ENCODE measurements around the gene BANP. TPM values are rescaled to one million over a fixed set of nuclear protein-coding genes. Genes with fewer than 3 reads are reported as not detected.
"Not testable (repeated sequence)": the region's sequence is repeated elsewhere in the genome, so short reads cannot be mapped to it uniquely, and the experiment has no call there.

Gene BANP
- total RNA-seq, 3 donors from 2014 or later = 21.9 to 45.4 (median 32.4) TPM

- no peaks in the 10 kb centered on the region for H3K27me3 ChIP-seq
- no peak for TF ChIP-seq POLR2A (IDR thresholded peaks at IDR 0.05)
- no peak for TF ChIP-seq POLR2AphosphoS5 (IDR thresholded peaks at IDR 0.05)
- no peak for TF ChIP-seq CTCF (IDR thresholded peaks at IDR 0.05)
- H3K36me3 ChIP-seq = no peaks in the 10 kb centered on the region
- no peaks in the 10 kb centered on the region for H3K9me3 ChIP-seq
- intact Hi-C loops (cut with DNase I; ENCODE audit: low total_unique reads) = no loop called here
- no peaks in the 10 kb centered on the region for H3K4me1 ChIP-seq
- H3K4me3 ChIP-seq = no peak overlapping the region
- no peak for DNase-seq (ENCODE audit: low spot score in 2 of 2)
- no peak overlapping the region for H3K27ac ChIP-seq
Observed at GRCh38 chr16:88039591-88039990, 88.4 kb downstream of the BANP start.

- H3K4me3 ChIP-seq; H3K4me1 ChIP-seq; DNase-seq (ENCODE audit: low spot score in 2 of 2); H3K27me3 ChIP-seq; H3K36me3 ChIP-seq; H3K9me3 ChIP-seq; H3K27ac ChIP-seq; intact Hi-C loops (cut with DNase I; ENCODE audit: low total_unique reads): not testable (repeated sequence)
Observed at GRCh38 chr16:88040196-88040876, 89.1 kb downstream of the BANP start.

DNA sequence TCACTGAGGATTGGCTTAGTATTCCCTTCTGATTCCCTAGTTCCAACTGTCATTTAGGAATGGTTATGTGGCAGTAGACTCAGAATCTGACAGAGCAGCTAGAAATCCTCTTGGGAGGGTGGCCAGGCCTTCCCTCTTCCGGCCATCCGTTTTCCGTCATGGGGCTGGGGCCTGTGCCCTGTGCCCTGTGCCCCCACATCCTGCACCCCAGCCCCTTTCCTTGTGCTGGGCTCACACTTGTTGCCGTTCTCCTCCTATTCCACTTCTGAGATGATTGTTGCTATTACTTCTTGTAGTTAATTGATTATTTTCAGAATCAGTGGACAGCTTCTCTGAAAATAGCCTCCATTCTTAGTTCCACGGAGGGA, 89.6 kb downstream of the BANP start:
- H3K9me3 ChIP-seq; H3K4me1 ChIP-seq; H3K27me3 ChIP-seq; H3K36me3 ChIP-seq; H3K4me3 ChIP-seq; DNase-seq (ENCODE audit: low spot score in 2 of 2); H3K27ac ChIP-seq; intact Hi-C loops (cut with DNase I; ENCODE audit: low total_unique reads): not testable (repeated sequence)

GRCh38 chr16:88041506-88041905, 90.3 kb downstream of the BANP start:
- DNase-seq (ENCODE audit: low spot score in 2 of 2); H3K9me3 ChIP-seq; H3K36me3 ChIP-seq; H3K4me3 ChIP-seq; H3K27ac ChIP-seq; H3K27me3 ChIP-seq; intact Hi-C loops (cut with DNase I; ENCODE audit: low total_unique reads); H3K4me1 ChIP-seq: not testable (repeated sequence)

DNA sequence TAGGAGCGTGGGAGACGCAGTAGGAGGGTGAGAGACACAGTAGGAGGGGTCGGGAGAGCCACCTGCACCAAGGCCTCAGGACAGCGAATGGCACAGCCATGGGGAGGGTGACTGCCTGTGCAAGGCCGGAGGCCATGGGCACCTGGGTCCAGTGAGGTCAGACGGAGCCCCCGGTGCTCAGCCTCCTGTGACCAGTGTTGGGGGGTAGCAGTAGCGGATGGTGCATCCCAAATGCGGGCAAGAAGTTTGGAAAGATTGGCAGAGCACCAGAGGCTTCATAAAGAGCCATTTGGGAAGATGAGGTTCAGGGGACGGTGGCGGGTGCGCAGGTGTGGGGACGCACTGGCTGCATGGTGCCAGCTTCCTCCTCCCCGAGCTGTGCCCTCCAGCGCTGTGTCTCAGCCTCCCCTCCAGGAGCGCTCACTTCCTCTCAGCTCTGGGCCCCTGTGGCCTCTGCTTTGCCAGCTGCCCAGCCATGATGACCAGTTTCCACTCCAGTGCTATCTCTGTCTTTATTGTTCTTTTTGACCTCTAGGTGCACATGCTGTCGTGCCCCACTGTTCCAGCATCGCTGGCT, 90.8 kb downstream of the BANP start:
- H3K4me1 ChIP-seq; H3K4me3 ChIP-seq; H3K9me3 ChIP-seq; DNase-seq (ENCODE audit: low spot score in 2 of 2); H3K36me3 ChIP-seq; H3K27ac ChIP-seq; H3K27me3 ChIP-seq; intact Hi-C loops (cut with DNase I; ENCODE audit: low total_unique reads): not testable (repeated sequence)

DNA sequence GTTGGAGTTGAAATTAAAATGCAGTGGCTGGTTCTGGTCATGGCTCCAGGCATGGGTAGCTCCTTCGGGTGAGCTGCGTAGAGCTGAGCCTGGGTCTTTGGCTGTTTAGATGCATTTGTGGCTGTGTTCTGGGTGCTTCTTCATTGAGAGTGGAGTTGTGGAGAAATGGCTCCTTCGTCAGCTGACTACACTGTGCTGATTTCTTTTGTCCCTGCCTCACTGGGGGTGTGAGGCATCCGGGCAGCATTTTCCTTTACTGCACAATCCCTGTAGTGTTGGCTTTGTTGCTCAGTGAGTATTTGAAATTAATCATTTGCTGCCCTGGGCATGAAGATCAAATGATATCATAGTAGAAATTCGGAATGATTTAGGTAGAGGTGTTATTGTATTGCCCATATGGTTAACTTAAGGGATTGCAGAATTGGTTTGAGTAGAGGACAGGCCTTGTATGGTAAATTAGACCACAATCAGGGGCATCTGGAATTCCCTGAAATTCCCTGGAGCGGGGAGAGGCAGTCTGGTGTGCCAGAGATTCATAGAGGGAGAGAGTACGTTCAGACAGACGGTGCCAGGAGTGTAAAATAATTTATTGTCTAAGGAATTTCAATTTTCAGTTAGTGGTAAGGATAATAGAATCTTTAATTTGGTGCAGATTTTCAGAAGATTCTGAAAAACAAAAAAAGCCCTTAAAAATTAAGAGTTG, 92.1 kb downstream of the BANP start:
- H3K36me3 ChIP-seq; H3K27ac ChIP-seq; intact Hi-C loops (cut with DNase I; ENCODE audit: low total_unique reads); H3K27me3 ChIP-seq; DNase-seq (ENCODE audit: low spot score in 2 of 2); H3K4me3 ChIP-seq; H3K4me1 ChIP-seq; H3K9me3 ChIP-seq: not testable (repeated sequence)

GRCh38 chr16:88044121-88044581, 92.9 kb downstream of the BANP start:
- H3K36me3 ChIP-seq; DNase-seq (ENCODE audit: low spot score in 2 of 2); H3K27ac ChIP-seq; H3K4me1 ChIP-seq; H3K9me3 ChIP-seq; intact Hi-C loops (cut with DNase I; ENCODE audit: low total_unique reads); H3K27me3 ChIP-seq; H3K4me3 ChIP-seq: not testable (repeated sequence)

DNA sequence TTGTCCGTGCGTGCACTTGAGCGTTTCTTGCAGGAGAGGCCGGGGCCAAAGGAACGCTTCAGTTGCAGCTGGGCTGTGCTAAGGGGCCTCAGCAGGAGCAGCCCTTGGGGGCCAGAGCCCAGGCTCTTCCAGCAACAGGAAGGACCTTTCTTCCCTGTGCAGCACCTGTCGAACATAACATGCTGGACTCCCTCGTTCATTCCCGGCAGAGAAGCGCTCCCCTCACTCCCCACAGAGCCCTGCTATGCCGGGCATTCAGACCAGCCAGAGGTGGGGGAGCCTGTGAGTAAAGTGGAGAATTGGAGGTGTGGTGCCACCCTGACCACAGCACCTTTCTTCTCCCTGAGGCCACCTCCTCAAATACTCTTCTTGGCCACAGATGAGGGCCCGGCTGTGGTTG, 94.1 kb downstream of the BANP start:
- H3K4me1 ChIP-seq; H3K36me3 ChIP-seq; H3K9me3 ChIP-seq; H3K27ac ChIP-seq; H3K4me3 ChIP-seq; DNase-seq (ENCODE audit: low spot score in 2 of 2); H3K27me3 ChIP-seq; intact Hi-C loops (cut with DNase I; ENCODE audit: low total_unique reads): not testable (repeated sequence)

All from breast epithelium (tissue), 4 donors.